GM18861 (cell line): ENCODE results near the gene LIPT2.

Experiments used
- ATAC-seq: cut with Tn5 transposase; IDR thresholded peaks from one replicate; pipeline ENCODE4 v1.9.1; 2021; ENCODE audit not compliant: unreplicated experiment

The LIPT2 gene

DNA sequence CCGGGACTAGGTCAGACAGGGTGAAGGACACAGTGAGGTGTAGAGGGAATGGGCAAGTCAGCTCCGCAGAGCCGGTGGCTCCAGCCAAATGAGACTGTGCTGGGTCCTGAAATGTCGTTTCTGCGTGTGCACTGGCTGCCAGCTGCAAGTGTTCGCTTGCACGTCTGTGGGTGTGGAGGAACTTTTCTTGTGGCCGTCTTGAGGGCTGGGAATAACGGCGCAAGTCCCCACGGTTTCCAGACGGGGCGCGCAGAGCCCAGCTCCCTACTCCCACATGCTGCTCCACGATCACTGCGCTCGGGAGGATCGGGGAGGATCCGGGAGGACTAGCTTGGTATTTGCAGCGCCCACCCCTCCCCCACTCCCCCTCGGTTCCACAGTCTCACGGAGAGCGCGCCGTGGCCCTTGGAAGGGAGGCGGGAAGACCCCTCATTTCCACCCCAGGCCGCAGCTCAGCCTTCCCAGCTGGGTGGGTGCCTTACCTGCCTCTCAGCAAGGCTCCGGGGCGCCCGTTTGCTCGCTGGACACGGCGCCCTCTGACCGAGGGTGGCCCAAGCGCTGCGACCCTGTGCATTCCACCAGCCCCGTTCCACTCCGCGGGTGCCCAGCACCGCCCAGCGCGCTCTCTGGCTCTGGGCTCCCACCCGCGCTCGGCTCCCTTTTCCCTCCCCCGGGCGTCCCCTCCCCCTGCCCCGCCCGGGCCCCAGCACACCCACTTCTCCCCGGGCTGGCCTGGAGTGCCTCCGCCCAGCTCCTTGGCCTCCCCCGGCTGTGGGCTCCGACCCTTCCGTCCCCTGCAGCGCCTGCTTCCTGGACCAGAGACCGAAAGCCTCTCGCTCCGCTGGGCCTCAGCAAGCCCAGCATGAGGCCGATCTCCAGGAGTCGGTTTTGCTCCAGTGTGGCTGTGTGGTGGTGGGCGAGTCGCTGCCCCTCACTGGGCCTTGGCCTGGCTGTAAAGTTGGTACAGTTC, 26.3 kb downstream of the LIPT2 start, which contains the start of gene KCNE3:
Gene KCNE3 (minus strand): TSS at position 634 of the 970 bp plus-strand sequence. CDS start 9,986 bp downstream, outside the sequence.
- no peak for ATAC-seq

DNA sequence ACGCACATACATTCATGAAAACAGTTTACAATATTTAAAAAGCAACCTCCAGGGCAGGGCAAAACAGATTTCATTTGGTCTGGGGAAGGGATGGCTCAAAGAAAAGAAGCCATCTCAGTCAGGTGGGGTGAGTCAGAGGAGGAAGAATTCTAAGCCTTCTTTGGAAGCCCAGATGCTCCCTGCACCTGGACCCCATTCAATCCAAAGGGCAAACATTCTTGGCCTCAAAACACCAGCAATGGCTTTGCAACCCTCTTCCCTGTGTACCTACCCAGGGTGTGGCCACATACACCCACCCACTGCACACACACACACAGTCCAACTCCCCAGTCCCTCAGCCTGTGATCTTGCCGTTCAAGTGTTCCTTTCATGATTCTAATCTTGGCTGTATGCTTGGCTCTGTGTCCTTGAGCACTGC, 28.2 kb downstream of the LIPT2 start:
- no peak for ATAC-seq

DNA sequence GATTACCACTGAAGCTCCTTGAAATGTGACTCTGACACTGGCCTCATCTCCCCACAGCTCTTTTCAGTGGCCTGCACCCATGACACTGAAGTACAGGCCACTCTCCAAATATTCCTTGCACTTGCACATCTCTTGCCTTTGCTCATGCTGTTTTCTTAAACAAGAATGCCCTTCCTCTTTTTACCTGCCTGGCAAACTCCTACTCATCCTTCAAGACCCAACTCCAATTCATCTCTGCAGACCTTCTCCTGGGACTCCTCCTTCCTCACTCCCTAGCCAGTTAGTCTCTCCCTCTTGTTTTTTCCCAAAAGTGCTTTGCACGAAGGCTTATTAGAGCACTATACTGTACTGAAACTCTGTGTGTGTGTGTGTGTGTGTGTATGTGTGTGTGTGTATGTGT, 28.8 kb downstream of the LIPT2 start:
- no peak for ATAC-seq

DNA sequence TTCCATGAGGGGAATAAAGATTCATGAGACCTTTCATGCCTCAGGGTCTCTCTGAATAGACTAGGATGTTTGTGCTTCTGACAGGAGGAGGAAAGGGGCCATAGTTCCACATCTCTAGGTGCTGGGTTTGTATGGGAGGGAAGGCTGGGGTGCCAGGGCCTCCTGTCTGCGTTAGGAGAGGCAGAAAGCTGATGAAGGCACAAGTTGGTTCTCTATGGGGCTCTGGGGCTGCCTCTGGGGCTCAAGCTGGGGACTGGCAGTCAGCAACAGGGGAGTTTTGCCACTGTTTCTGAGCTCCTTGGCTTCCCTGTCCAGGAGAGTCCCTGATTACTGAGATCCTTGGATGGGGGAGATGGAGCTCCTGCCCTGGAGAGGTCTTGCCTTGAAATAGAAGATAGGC, 30.3 kb downstream of the LIPT2 start:
- ATAC-seq, result no peak

DNA sequence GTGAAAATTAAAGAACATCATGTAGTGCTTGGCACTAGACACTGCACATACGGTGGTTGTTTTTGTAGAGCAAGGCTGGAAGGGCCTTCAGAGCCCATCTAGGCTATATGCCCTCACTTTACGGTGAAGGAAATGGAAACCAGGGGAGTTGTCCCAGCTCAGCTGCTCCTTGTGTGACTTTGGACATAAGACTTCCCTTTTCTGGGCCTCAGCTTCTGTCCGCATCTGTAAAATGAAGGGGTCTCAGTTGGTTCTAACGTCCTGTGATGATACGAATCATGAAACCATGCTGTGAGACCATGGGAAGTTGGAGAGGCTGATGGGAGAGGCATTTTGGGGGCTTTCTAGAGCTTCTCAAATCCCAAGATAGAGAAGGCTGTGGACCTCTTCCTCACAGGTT, 30.9 kb downstream of the LIPT2 start:
- no peak for ATAC-seq

DNA sequence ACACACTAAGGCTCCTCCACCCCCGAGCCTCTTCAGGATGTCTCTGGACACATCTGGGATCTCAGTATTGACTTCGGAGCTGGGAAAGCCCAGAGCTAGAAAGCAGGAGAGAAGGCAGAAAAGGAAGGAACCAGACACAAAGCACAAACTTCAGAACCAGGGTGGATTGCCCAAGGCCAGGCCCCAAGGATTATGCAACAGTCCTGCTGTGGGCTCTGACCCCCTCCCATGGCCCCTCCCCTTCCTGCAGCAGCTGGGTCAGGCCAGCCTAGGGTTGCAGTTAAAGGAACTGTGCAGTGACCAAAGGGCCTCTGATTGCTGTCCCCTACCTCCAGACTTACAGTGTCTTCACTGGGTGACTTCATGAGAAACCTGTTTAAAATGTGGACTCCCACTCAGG, 31.5 kb downstream of the LIPT2 start:
- no peak for ATAC-seq

DNA sequence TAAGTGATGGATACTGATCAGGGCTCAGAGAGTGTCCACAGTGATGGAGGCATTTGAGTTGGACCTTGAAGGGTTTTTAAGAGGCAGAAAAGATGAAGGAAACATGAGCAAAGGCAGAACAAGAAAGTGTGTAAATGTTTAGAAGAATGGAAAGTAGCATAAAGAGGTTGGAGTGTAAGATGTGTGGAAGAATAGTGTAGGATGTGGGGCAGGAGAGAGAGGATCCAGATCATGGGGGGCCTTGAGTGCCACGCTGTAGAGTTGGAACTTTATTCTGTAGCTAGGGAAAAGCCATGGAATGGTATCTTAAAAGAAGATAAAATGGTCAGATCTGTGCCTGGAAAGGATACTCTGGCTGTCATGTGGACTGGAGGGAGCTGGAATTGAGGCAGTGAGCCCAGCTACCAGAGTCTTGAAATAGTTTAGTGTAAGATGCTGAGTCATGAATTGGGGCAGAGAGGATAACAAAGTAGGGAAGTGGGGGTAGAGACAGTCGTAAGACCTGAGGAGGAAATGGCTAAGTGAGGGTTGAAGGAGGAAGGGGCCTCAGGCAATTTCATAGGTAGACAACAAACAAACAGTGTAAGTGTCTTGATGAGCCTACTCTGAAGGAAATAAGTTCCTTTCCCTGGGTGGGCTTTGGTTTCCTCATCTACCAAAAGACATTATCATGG, 32.9 kb downstream of the LIPT2 start:
- ATAC-seq, result no peak

DNA sequence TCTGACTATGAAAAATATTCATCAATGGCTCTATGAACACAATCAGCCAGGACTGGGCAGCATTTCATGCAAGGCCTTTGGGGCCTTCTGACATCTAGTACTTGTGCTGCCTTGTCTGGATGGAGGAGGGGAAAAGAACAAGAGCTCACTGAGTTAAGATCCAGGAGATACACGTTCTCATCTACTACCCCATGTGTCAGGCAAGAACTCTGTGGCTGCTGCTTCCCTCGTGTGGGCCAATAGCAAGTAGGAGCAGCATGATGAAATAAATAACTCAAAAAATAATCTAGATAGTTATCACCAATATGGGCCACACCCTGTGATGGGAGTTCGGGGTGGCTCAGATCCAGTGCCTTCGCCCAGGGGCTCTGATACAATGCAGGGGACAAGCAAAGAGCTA, 33.5 kb downstream of the LIPT2 start:
- no peak for ATAC-seq

DNA sequence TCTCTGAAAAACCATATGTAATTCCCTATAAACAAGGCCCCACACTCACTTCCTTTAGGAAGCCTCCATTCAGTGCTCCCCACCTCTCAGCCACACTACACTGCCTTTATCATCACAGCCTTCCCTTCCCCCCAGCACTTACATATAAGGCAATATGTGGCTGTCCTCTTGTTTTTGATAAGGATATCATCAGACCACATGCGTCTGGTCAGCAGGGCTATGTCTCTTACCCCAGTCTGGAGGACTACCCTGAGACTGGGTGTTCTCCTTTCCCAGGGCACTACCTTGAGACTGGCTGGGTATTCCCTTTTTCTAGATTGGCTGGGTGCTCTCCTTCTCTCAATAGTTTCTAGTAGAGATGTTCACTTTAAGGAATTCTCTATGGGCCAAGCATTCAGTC, 33.9 kb downstream of the LIPT2 start:
- no peak for ATAC-seq

DNA sequence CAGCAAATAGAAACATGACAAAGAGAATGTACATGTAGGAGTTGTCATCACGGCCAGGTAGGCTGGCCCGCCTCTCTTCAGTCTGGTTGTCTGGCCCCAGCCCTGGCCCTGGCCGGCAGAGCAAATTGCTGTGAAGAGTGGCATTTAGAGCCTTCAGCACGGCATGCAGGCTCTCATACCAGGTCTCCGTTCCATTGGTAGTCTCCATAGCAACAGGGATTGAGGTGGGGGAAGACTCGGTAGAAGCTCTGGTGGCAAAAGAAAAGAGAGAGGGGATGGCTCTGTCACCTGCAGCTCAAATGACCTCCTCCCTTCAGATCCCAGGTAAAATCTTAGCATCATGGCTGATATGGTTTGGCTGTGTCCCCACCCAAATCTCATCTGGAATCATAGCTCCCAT, 36.2 kb downstream of the LIPT2 start:
- no peak for ATAC-seq

DNA sequence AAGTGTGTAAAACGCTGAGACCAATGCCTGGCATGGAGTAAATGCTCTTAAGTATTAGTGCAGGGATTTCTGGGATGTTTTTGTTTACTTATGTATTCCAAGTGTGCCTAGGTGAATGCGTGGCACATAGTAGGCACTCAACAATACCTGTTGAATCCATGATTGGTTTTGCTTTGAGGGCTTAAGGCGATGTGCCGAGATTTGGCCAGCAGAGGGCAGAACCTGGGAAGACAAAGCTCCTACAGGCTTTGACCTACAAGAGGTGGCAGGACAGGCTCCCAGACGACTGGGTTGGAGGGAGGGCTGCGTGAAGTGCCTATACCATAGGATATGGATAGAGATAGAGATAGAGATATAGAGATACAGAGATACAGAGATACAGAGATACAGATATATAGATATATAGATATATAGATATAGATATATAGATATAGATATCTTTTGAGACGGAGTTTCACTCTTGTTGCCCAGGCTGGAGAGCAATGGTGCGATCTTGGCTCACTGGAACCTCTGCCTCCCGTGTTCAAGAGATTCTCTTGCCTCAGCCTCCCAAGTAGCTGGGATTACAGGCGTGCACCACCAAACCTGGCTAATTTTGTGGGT, 40.0 kb downstream of the LIPT2 start:
- ATAC-seq, result no peak

DNA sequence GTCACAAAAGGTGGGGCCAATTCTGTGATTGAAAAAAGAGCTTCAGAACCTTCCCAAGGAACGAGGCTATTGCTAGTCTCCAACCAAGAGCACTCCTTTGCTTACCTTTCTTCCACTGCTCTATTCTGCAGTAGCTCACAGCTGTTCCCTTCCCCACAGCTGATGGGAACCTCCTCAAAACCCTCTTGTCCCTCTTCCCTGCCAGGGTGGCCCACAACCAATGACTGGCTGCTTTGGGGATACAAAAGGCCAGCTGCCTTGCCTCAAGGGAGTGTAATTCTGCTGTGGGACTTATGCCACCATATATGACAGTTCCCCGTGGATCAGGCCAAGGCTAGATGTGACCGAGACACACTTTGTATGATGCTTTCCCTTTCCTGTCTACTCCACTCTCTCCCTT, 41.2 kb downstream of the LIPT2 start:
- ATAC-seq, result no peak

DNA sequence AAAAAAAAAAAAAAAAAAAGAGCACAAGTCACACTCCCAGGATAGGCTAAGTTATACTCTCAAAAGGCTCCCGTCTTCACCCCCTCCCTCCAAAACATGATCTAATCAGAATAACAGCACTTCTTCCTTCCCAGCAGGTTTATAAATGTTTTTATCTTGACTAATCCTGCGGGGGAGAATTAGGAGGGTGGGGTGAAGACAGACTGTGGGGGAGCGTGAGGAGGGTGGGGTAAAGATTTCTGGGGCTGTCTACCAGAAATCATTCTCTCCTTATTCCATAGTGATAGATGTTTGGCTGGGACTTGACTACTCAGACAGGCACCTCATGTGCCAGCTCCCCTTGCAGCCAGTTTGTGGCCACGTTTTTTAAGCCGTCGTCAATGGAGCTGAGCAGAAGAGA, 43.2 kb downstream of the LIPT2 start:
- no peak for ATAC-seq

DNA sequence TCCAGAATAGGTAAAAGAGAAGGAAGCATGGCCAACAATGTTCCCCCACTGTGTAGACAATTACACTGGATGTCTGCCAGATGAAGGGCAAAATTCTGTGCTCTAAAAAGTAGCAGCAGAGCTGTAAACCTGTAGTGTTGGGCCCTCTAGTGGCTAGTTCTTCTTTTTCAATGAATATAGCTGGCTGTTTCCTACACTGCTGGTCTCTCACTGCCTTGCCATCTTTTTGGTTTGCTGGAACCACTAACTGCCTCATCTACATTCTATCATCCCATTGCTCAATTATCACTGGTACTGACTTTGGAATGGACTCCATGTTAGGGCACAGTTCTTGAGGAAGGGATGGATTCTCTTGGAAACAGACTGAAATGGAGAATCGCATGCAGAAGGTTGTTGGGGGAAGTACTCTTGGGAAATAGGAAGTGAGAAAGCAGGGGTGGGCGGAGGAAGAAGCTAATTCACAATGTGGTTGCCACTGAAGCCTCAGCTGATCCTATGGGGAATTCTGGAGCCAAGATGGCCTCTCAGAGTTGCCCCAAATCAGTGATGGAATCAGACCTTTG, 44.1 kb downstream of the LIPT2 start:
- ATAC-seq, result no peak

DNA sequence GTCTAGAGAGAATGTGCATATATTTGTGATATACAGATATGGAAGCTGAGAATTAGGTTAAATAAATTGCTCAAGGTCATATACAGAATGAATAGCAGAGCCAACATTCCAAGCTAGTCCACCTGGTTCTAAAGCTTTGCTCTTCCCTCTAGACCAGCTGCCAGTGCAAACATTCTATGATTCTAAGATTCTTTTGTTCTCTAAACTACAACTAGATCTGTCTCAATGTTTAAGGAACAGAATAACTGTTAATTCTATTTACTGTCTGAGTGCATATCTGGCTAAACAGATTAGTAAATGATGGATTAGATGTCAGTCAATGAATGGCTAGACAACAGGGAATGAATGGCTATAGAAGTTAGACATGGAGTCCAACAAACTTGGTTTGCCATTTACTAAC, 45.8 kb downstream of the LIPT2 start:
- no peak for ATAC-seq

DNA sequence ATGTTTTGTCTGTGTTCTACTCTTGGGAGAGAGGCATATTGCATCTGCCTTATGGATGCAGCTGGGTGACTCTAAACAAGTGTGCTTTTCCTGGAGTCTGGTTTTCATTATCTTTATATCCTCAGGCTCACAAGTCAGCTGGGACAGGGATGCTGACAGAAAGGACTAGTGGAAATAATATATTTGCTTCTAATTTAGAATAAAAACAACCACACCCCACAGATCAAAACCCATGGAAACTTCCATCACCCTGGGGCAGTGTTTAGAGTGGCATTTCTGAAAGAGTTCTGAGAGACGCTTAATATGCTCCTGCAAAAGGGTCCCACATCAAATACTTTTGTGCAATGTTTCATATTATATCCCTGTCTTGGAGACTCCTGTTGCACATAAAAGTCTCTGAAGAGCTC, 47.0 kb downstream of the LIPT2 start:
- no peak for ATAC-seq

DNA sequence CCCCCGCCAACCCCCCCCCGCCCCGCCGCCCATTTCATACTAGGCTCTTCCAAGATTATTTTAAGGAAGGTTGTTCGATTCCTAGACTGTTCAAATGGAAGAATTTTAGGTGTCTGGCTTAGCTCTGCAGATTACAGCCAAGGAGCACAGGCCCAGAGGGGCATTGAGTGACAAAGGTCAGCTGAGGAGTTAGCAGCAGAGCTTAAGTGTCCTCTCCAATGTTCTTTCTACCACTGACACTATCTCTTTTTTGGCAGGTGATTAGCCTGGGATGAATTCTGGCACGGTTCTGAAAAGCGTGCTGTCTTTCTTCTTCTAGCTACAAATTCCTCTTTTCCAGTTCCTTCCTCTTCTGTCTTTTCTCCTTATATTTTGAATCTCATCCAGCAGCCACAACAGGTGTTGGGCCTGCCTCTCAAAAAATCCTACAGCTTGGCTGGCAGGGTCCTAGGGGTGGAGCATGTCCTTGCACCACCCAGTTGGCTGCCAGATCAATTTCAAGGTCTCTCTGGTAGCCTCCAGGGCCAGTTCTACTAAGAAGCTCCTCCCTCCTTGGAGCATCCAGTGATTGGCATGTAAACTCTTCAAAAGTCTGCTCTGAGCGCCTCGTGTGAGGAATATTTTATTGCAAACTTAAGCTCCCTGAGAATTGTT, 49.2 kb downstream of the LIPT2 start:
- ATAC-seq, result no peak

DNA sequence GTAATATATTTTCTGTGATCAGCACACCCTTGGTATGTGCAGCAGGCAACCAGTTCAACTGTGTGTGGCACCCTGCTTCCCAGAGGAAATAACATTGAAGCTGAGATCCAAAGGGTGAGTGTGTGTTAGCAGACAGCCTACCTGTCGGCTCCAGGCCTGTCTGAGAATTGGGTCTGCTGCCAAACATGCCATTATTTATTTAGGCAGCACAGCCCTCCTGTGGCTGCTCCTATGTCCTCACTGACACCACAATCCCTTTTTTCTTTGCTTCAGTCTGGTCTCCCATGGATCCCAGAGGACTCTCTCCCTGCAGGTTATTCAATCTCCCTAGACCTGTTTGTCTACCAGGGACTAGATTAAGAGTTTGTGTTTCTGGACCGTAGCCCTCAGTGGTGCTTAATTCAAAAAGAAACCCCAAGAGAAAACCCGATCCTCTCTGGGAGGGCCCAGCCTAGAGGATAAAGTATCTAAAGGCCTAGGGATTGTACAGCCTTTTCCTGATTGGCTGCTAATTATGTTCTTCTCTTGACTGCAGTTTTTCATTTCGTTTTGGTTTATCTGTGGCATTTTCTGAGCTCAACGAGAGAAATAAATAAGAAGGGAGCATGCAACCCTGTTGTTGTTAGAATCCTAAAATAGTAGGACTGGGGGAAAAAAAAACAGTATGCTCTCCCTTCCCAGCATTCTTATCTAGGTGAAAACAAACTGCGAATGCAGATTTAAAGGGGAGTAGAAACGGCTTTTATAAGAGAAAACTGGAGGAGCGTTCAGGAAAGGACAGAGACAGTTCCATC, 50.3 kb downstream of the LIPT2 start:
- no peak for ATAC-seq

DNA sequence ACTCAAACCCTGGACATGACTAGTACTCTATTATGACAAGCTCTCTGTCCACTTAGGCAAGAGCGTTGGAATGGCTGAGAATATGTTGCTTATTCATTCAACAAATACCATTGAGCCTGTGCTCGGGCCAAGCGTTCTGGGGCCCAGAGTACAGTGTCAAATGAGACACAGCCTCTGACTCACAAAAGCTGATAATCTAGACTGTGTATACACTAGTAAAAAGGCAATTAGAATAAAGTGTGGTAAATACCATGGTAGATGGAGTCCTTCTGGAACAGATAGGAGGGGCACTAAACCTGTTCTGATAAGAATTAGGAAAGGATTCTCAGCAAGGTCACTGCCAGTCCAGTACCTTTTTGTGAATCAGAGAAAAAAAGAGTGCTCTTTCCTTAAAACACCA, 50.9 kb downstream of the LIPT2 start:
- ATAC-seq, result no peak
